OCI-LY7 (cell line): ENCODE results near the gene XG.

Source experiments
- CTCF ChIP-seq: fragments of 200-600 bp; sonication (generic); conservative IDR thresholded peaks from 2 replicates; pipeline ENCODE4 v1.5.1; 2014; ENCODE audit warnings: mild to moderate bottlenecking, antibody characterized with exemption, low read length, moderate library complexity, mixed read lengths
- EZH2phosphoT487 ChIP-seq: fragments of 200-600 bp; sonication (generic); IDR thresholded peaks from 2 replicates; pipeline ENCODE4 v1.6.1; 2018; ENCODE audit warnings: low read depth, borderline replicate concordance, mild to moderate bottlenecking, mixed run types, antibody characterized with exemption, low read length, moderate library complexity, mixed read lengths

GRCh38 chrX:2837961-2838360 is 86.1 kb downstream of the XG start:
- no peak for TF ChIP-seq CTCF
- no peak for TF ChIP-seq EZH2phosphoT487
